ENCODE results near the gene REPS2. TPM values are rescaled to one million over a fixed set of nuclear protein-coding genes. Genes with fewer than 3 reads are reported as not detected.
A peak's percentile ranks its signal among the peaks of the same experiment; 100 is the strongest.

The REPS2 gene
- total RNA-seq, 1 donor from 2014 or later = 1.2 TPM

DNA sequence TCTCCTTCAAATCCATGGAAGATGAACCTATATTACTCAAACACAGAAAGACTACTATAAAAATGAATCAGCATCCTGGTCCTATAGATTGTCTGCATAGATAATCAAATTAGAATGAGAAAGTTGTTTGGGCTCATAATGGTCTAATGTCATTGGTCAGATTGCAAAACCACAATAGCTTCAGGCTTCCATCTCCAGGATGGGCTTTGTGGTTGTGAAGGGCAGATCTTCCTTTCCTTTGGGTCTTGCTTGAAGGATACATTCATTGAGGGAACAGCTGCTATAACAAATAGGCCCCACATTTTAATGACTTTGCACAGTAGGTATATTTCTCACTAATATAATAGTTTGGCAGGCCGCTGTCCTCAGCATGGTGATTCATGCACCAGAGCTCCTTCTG lies 94.3 kb downstream of the REPS2 start:
- TF ChIP-seq, protein P1, sequence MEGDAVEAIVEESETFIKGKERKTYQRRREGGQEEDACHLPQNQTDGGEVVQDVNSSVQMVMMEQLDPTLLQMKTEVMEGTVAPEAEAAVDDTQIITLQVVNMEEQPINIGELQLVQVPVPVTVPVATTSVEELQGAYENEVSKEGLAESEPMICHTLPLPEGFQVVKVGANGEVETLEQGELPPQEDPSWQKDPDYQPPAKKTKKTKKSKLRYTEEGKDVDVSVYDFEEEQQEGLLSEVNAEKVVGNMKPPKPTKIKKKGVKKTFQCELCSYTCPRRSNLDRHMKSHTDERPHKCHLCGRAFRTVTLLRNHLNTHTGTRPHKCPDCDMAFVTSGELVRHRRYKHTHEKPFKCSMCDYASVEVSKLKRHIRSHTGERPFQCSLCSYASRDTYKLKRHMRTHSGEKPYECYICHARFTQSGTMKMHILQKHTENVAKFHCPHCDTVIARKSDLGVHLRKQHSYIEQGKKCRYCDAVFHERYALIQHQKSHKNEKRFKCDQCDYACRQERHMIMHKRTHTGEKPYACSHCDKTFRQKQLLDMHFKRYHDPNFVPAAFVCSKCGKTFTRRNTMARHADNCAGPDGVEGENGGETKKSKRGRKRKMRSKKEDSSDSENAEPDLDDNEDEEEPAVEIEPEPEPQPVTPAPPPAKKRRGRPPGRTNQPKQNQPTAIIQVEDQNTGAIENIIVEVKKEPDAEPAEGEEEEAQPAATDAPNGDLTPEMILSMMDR (IDR thresholded peaks at IDR 0.05; ENCODE audit: insufficient read depth, low read depth, low read length) = no peak
- no peak for TF ChIP-seq EZH2 (IDR thresholded peaks at IDR 0.05; ENCODE audit: insufficient read depth, low read length)

DNA sequence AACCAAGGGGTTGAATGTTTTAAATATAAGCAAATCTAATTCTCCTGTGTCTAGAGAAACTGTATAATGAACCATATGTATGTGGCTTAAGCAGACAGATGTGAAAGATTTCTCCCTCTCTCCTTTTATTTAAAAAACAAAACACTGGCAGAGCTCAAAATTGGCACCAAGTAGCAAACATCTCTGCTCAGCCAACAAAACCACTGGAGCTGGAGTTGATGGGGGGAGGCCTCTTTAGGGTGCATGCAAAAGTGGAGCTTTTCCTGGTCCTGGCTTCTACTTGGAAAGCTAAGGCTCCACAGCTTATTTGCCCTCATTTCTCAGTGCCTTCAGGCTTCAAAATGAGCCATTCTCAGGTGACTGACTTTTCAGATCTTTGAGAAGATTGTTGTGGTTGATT lies 95.6 kb downstream of the REPS2 start:
- Histone ChIP-seq H3K9ac (ENCODE audit: low read length) (no peak overlapping the region), H3K27ac (ENCODE audit: low read depth, low read length) (no peak overlapping the region), H3K4me2 (ENCODE audit: low read length) (no peak overlapping the region), H3K4me3 (ENCODE audit: insufficient read depth, low read depth, low read length) (no peak overlapping the region), H3K9me3 (ENCODE audit: insufficient read depth, low read depth, low read length) (no peaks in the 10 kb centered on the region), H3K36me3 (ENCODE audit: insufficient read depth, low read length) (no peaks in the 10 kb centered on the region), H4K20me1 (ENCODE audit: insufficient read depth, low read length) (no peaks in the 10 kb centered on the region), H3K4me1 (ENCODE audit: insufficient read depth, low read length) (peaks cover 5% of the 10 kb centered on the region), H3K27me3 (ENCODE audit: insufficient read depth, low read length) (no peaks in the 10 kb centered on the region), H2AFZ (ENCODE audit: low read depth, low read length) (no peak overlapping the region), H3K79me2 (ENCODE audit: insufficient read depth, low read length) (no peaks in the 10 kb centered on the region)
- H3K4me1 Mint-ChIP-seq (ENCODE audit: low read depth, unreplicated experiment) = peaks cover 2% of the 10 kb centered on the region
- no peak for TF ChIP-seq EZH2 (IDR thresholded peaks at IDR 0.05; ENCODE audit: insufficient read depth, low read length)
- TF ChIP-seq, protein P1 (IDR thresholded peaks at IDR 0.05; ENCODE audit: insufficient read depth, low read depth, low read length) = no peak
- no peak overlapping the region for H3K4me3 Mint-ChIP-seq (ENCODE audit: unreplicated experiment)
- FAIRE-seq = no peak
- no peak for DNase-seq (ENCODE audit: low read depth)
- H3K27me3 Mint-ChIP-seq (ENCODE audit: low read depth, unreplicated experiment) = peaks cover 2% of the 10 kb centered on the region
- no peaks in the 10 kb centered on the region for H3K9me3 Mint-ChIP-seq (ENCODE audit: unreplicated experiment)
- H3K27ac Mint-ChIP-seq (ENCODE audit: unreplicated experiment) = no peak overlapping the region
- no peaks in the 10 kb centered on the region for H3K36me3 Mint-ChIP-seq (ENCODE audit: low read depth, unreplicated experiment)

More for the DNA sequence above, 94.3 kb downstream of the REPS2 start:
- Histone ChIP-seq H4K20me1 (ENCODE audit: insufficient read depth, low read length) (no peaks in the 10 kb centered on the region), H3K27ac (ENCODE audit: low read depth, low read length) (no peak overlapping the region), H3K27me3 (ENCODE audit: insufficient read depth, low read length) (no peaks in the 10 kb centered on the region), H3K9ac (ENCODE audit: low read length) (no peak overlapping the region), H3K79me2 (ENCODE audit: insufficient read depth, low read length) (no peaks in the 10 kb centered on the region), H3K4me1 (ENCODE audit: insufficient read depth, low read length) (peaks cover 5% of the 10 kb centered on the region), H3K4me3 (ENCODE audit: insufficient read depth, low read depth, low read length) (no peak overlapping the region), H3K4me2 (ENCODE audit: low read length) (no peak overlapping the region), H3K36me3 (ENCODE audit: insufficient read depth, low read length) (no peaks in the 10 kb centered on the region), H2AFZ (ENCODE audit: low read depth, low read length) (no peak overlapping the region), H3K9me3 (ENCODE audit: insufficient read depth, low read depth, low read length) (no peaks in the 10 kb centered on the region)
- Mint-ChIP-seq H3K4me3 (ENCODE audit: unreplicated experiment) (no peak overlapping the region), H3K9me3 (ENCODE audit: unreplicated experiment) (no peaks in the 10 kb centered on the region), H3K27me3 (ENCODE audit: low read depth, unreplicated experiment) (peaks cover 3% of the 10 kb centered on the region), H3K36me3 (ENCODE audit: low read depth, unreplicated experiment) (no peaks in the 10 kb centered on the region), H3K4me1 (ENCODE audit: low read depth, unreplicated experiment) (peaks cover 2% of the 10 kb centered on the region), H3K27ac (ENCODE audit: unreplicated experiment) (no peak overlapping the region)
- FAIRE-seq = no peak
- DNase-seq (ENCODE audit: low read depth) = no peak

DNA sequence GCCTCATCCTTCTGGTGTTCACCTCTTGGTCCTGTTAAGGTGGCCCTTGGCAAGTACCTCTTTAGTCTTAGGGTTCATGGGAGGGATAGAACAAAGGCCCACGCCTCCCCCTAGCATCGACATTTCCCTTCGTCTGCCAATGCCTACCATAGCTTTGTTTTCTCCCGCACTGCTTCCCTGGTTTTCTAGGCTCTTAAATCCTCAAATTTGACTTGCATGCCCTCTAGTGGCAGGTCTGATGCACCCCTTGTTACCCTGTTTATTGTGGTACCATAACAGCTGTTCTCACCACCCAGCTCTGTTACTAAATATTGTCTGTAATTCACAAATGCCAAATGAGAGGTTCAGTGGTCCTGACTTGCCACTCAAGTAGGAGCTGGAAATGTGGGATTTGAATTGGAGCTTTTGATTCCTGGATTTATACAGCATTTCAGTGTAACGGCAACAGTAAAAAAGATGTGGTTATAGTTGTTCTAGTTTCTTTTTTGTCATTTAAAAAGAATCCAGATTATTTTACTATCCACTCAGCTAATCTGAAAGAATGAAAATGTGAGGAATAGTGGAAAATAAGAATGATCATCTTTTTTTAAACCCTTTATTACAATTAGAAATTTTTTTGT lies 100.1 kb downstream of the REPS2 start:
- Histone ChIP-seq H3K4me3 (ENCODE audit: insufficient read depth, low read depth, low read length) (no peak overlapping the region), H3K9ac (ENCODE audit: low read length) (no peak overlapping the region), H3K79me2 (ENCODE audit: insufficient read depth, low read length) (no peaks in the 10 kb centered on the region), H3K36me3 (ENCODE audit: insufficient read depth, low read length) (no peaks in the 10 kb centered on the region), H3K27ac (ENCODE audit: low read depth, low read length) (no peak overlapping the region), H3K27me3 (ENCODE audit: insufficient read depth, low read length) (no peaks in the 10 kb centered on the region), H3K4me1 (ENCODE audit: insufficient read depth, low read length) (no peaks in the 10 kb centered on the region), H3K4me2 (ENCODE audit: low read length) (no peak overlapping the region), H2AFZ (ENCODE audit: low read depth, low read length) (no peak overlapping the region), H4K20me1 (ENCODE audit: insufficient read depth, low read length) (no peaks in the 10 kb centered on the region), H3K9me3 (ENCODE audit: insufficient read depth, low read depth, low read length) (no peaks in the 10 kb centered on the region)
- no peak overlapping the region for H3K4me3 Mint-ChIP-seq (ENCODE audit: unreplicated experiment)
- H3K4me1 Mint-ChIP-seq (ENCODE audit: low read depth, unreplicated experiment) = no peaks in the 10 kb centered on the region
- no peaks in the 10 kb centered on the region for H3K9me3 Mint-ChIP-seq (ENCODE audit: unreplicated experiment)
- H3K36me3 Mint-ChIP-seq (ENCODE audit: low read depth, unreplicated experiment) = no peaks in the 10 kb centered on the region
- no peaks in the 10 kb centered on the region for H3K27me3 Mint-ChIP-seq (ENCODE audit: low read depth, unreplicated experiment)
- H3K27ac Mint-ChIP-seq (ENCODE audit: unreplicated experiment) = no peak overlapping the region
- FAIRE-seq (peak; percentile 99), DNase-seq (ENCODE audit: low read depth) (no peak)
- TF ChIP-seq, protein P1 (IDR thresholded peaks at IDR 0.05; ENCODE audit: insufficient read depth, low read depth, low read length) = peak; percentile 70
- no peak for TF ChIP-seq EZH2 (IDR thresholded peaks at IDR 0.05; ENCODE audit: insufficient read depth, low read length)

Data from astrocyte (in vitro differentiated cells and primary cell).